HK-2 (cell line): ENCODE data around the gene C6orf58.

Experiments
- DNase-seq: peaks from one replicate; pipeline ENCODE4 v3.0.0-alpha.2; 2018; ENCODE audit not compliant: unreplicated experiment

The C6orf58 gene

GRCh38 chr6:127576874-127577273 lies at the start of gene C6orf58:
TSS of gene C6orf58 (plus strand) at chr6:127577174. CDS start at chr6:127577186, 12 bp downstream.
- no peak for DNase-seq

- no peak for DNase-seq
These were observed 44.0 kb upstream of the C6orf58 start for GRCh38 chr6:127533011-127533410.

- DNase-seq, result no peak
These were observed 43.2 kb upstream of the C6orf58 start for GRCh38 chr6:127533736-127534135.

GRCh38 chr6:127538750-127539264 lies 38.2 kb upstream of the C6orf58 start:
- no peak for DNase-seq

GRCh38 chr6:127539272-127539671 lies 37.7 kb upstream of the C6orf58 start:
- no peak for DNase-seq

- no peak for DNase-seq
These were observed 29.8 kb upstream of the C6orf58 start for GRCh38 chr6:127547215-127547614.

- no peak for DNase-seq
These were observed 28.9 kb upstream of the C6orf58 start for GRCh38 chr6:127547904-127548649.

- DNase-seq, result no peak
These were observed 26.6 kb upstream of the C6orf58 start for GRCh38 chr6:127550403-127550802.

GRCh38 chr6:127554435-127555006 lies 22.5 kb upstream of the C6orf58 start:
- DNase-seq, result peak; percentile 24

GRCh38 chr6:127561660-127562059 lies 15.3 kb upstream of the C6orf58 start:
- DNase-seq, result no peak

- DNase-seq, result no peak
These were observed 12.2 kb upstream of the C6orf58 start for GRCh38 chr6:127564761-127565160.

GRCh38 chr6:127566119-127566518 lies 10.9 kb upstream of the C6orf58 start:
- no peak for DNase-seq

GRCh38 chr6:127566651-127567050 lies 10.3 kb upstream of the C6orf58 start:
- DNase-seq, result no peak

- DNase-seq, result no peak
These were observed 9.5 kb upstream of the C6orf58 start for GRCh38 chr6:127567476-127567875.

GRCh38 chr6:127570739-127571389 lies 6.1 kb upstream of the C6orf58 start:
- DNase-seq, result no peak

- no peak for DNase-seq
These were observed 1.9 kb downstream of the C6orf58 start for GRCh38 chr6:127578900-127579299.

- DNase-seq, result no peak
These were observed 4.6 kb downstream of the C6orf58 start for GRCh38 chr6:127581576-127581975.

- DNase-seq, result no peak
These were observed 5.9 kb downstream of the C6orf58 start for GRCh38 chr6:127582777-127583462.

- no peak for DNase-seq
These were observed 8.1 kb downstream of the C6orf58 start for GRCh38 chr6:127585123-127585522.

- no peak for DNase-seq
These were observed 9.4 kb downstream of the C6orf58 start for GRCh38 chr6:127586372-127586771.

- DNase-seq, result no peak
These were observed 10.9 kb downstream of the C6orf58 start for GRCh38 chr6:127587875-127588274.

- no peak for DNase-seq
These were observed 12.2 kb downstream of the C6orf58 start for GRCh38 chr6:127589135-127589534.
